Stomach smooth muscle (tissue), 2 donors: ENCODE measurements around the gene NOTCH4.

Source experiments
- H3K27ac ChIP-seq: one replicate; pipeline ENCODE4 v1.7.0; 2013; ENCODE audit warnings: mild to moderate bottlenecking, low read length, inconsistent platforms
- H3K27me3 ChIP-seq, 2 donors: one replicate each; pipeline ENCODE4 v1.7.0; 2013; ENCODE audit warnings: low read length in 2 of 2; ENCODE audit not compliant: insufficient read depth in 2 of 2, control insufficient read depth in 1 of 2
- H3K36me3 ChIP-seq, 2 donors: one replicate each; pipeline ENCODE4 v1.7.0; 2013; ENCODE audit warnings: low read length in 2 of 2; ENCODE audit not compliant: control insufficient read depth in 2 of 2, insufficient read depth in 2 of 2
- H3K4me1 ChIP-seq: one replicate; pipeline ENCODE4 v1.7.0; 2013; ENCODE audit warnings: low read length; ENCODE audit not compliant: control insufficient read depth, insufficient read depth
- H3K4me3 ChIP-seq, 2 donors: one replicate each; pipeline ENCODE4 v1.7.0; 2013; ENCODE audit warnings: low read length in 2 of 2
- H3K9ac ChIP-seq, 2 donors: one replicate each; pipeline ENCODE4 v1.7.0; 2013; ENCODE audit warnings: low read length in 2 of 2, mild to moderate bottlenecking in 1 of 2
- H3K9me3 ChIP-seq, 2 donors: one replicate each; pipeline ENCODE4 v1.7.0; 2013; ENCODE audit warnings: low read length in 2 of 2; ENCODE audit not compliant: control insufficient read depth in 2 of 2
- donor health status: healthy.
- donor health status: Pancreatic carcinoma.

Gene NOTCH4

DNA sequence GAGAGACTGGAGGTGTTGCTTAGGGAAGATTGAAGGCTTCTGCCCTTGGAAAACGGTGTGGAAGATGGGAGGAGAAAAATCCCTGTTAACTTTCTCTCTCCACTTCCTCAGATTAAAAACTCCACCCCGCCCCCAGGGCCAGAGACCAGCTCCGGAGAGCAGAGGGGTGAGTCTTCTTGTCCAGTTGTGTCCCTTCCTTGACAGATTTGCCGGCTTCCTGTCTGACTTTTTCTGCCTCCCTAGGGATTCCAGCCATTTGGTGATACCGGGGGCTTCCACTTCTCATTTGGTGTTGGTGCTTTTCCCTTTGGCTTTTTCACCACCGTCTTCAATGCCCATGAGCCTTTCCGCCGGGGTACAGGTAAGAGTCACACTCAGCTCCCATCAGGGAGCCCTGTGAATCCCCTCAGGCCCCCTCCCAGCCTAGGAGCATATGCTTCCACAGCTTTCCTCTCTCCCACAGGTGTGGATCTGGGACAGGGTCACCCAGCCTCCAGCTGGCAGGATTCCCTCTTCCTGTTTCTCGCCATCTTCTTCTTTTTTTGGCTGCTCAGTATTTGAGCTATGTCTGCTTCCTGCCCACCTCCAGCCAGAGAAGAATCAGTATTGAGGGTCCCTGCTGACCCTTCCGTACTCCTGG, 44.0 kb downstream of the NOTCH4 start:
- Histone ChIP-seq H3K9me3 (no peaks in the 10 kb centered on the region), H3K9ac (peak overlapping the region in 1 of 2 donors; percentile 71), H3K36me3 (peaks cover 14 to 20% of the 10 kb centered on the region in 2 donors), H3K27me3 (no peaks in the 10 kb centered on the region), H3K4me1 (peaks cover 50% of the 10 kb centered on the region), H3K27ac (peak overlapping the region; percentile 18), H3K4me3 (peak overlapping the region in 1 of 2 donors; percentile 8)

DNA sequence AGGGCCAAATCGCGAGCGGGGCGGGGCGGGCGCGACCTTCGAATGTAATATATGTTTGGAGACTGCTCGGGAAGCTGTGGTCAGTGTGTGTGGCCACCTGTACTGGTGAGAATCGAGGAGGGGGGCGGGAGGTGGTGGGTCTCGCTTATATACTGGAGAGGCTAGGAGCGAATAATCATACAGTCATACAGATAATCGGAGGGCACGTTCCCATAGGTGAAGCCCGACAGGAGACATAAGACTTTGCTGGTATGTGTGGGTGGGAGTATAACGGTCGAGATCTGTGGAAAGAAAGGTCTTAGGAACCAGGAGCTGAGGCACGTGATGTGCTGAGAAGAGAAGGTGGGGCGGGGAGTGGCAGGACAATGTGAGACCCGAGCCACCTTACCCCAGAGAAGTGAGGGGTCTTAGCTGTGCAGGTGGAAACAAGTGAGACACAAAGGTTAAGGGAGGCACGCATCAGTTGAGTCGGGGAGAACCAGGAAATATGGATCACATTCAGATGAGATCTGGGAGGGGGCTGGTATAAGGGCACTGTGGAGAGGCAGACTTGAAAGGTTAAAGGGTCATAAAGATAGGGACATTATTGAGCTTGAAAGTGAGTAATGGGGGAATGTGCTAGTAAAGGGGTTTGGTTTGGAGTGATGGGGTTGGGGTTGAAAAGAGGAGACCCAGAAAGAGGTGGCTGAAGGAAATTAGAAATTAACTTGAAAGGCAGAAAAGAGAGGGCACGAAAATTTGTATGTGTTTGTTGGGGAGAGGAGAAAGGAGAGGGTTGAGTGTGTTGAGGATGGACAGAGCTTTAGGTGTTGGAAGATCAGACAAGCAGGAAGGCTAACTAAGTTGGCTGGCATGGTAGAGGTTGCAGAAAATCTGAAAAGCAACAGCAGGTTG, 45.1 kb downstream of the NOTCH4 start:
- peak overlapping the region; percentile 71 to 96 for H3K9ac ChIP-seq
- H3K4me3 ChIP-seq: peak overlapping the region; percentile 83 to 98
- H3K27ac ChIP-seq: peak overlapping the region; percentile 93
- peaks cover 56% of the 10 kb centered on the region for H3K4me1 ChIP-seq
- peaks cover 13 to 20% of the 10 kb centered on the region in 2 donors for H3K36me3 ChIP-seq
- no peaks in the 10 kb centered on the region for H3K27me3 ChIP-seq
- no peaks in the 10 kb centered on the region for H3K9me3 ChIP-seq

DNA sequence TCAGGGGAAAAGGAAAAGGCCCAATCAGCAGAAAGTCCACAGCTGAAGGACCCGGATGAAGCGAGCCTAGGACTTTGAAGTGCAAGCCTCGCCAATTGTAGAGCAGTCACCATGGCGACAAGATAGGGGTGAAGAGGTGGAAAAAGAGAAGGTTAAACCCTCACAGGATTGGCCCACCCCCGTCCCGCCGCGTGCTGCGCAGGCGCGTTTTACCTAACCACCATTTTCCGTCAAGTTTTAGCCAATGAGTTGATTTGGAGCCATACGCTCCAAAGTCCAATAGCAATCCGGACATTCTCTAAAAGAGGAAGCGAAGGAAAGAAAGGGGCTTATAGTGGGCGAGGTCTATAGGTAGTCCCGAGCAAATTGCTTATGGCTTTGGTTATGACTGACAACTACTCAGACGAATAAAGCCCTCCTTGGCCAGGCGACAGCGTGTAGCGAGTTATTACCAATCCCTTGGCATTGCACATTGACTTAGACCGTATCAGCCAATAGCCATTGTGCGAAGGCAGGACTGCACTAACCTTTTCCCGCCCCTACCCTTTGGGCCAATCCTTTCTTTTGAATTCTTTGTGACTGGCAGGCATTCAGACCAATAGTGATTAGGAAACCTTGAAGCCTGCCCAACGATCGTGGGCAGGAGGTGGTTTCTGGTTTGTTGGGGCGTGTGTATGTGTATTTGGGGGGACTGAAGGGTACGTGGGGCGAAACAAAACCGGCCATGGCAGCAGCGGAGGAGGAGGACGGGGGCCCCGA, 45.9 kb downstream of the NOTCH4 start, which contains the start of gene RNF5:
Gene RNF5, plus strand, starts transcription at position 618 of the 759 bp plus-strand sequence. Its CDS starts 107 bp downstream, at position 725.
- H3K4me3 ChIP-seq: peak within 1 kb of the TSS; percentile 83 to 98

DNA sequence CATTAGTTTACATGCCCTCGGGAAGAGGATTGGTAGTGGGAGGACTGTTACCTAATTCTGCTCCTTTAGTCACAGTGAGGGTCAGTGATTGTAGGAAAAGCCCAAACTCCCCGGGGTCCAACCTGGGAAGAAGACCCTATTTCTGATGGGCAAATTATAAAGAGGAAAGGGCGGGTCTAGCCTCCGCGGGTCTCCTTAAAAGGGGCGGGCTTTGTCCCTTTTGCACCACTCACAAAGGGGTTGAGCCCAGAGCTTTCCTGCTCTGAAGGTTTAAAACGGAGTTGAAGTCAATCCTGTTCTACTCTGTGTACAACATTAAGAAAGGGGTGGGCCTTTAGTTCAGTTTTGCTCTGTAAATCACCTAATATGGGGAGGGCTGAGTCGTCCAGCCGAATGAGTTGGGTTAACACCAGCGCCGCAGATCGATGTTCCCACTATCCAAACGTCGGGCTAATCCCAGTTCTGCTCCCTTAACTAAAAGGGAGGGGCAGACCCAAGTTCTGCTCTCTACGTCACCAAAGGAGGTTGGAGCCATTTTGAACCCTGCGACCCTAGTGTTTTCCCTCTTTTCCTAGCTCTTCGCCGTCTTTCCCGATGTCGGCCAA, 46.6 kb downstream of the NOTCH4 start:
- H3K4me1 ChIP-seq: peaks cover 53% of the 10 kb centered on the region

More for the DNA sequence above, 45.9 kb downstream of the NOTCH4 start, which contains the start of gene RNF5:
- Histone ChIP-seq H3K9me3 (no peaks in the 10 kb centered on the region), H3K36me3 (peaks cover 7 to 12% of the 10 kb centered on the region in 2 donors), H3K4me1 (peaks cover 58% of the 10 kb centered on the region), H3K9ac (peak within 1 kb of the TSS; percentile 80 to 96), H3K27me3 (no peaks in the 10 kb centered on the region), H3K27ac (peak within 1 kb of the TSS; percentile 93)

DNA sequence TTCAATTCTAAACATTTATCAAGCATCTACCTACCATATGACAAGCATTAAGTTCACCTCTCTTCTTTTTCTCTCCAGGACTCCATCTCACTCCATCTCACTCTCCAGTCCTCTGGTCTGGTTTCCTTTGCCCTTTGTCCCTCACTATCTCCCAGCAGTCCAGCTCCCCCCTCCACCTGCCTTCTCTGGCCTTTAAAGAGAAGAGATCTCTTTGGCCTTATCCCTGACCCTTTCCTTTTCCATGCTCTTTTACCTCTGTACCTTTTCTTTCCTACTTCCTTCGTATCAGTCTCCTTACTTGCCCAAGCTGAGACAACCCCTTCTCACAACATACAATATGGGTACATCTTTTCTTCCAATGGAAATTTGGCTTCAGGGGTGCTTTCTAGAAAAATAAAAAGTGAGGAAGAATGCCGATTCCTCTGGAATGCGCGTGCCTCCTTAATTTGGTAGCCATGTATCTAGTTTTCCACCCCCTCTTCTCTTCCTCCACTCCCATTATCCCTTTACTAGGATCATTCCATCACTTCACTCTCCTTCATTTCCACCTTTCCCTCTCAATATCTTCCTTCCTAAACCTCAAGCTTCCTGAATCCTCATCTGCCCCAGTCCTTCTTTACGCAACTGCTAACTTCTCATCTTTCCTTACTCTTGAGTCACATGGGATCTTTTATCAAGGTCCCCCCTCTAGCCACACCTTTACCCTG, 47.2 kb downstream of the NOTCH4 start:
- peaks cover 7 to 8% of the 10 kb centered on the region in 2 donors for H3K36me3 ChIP-seq
- peak overlapping the region; percentile 83 to 98 for H3K4me3 ChIP-seq
- no peaks in the 10 kb centered on the region for H3K9me3 ChIP-seq
- peak overlapping the region; percentile 93 for H3K27ac ChIP-seq
- H3K4me1 ChIP-seq: peaks cover 52% of the 10 kb centered on the region
- H3K27me3 ChIP-seq: no peaks in the 10 kb centered on the region
- H3K9ac ChIP-seq: peak overlapping the region; percentile 80 to 96

More for the DNA sequence above, 46.6 kb downstream of the NOTCH4 start:
- Histone ChIP-seq H3K4me3 (peak overlapping the region; percentile 83 to 98), H3K9ac (peak overlapping the region; percentile 80 to 96), H3K36me3 (peaks cover 7 to 8% of the 10 kb centered on the region in 2 donors), H3K9me3 (no peaks in the 10 kb centered on the region), H3K27ac (peak overlapping the region; percentile 93), H3K27me3 (no peaks in the 10 kb centered on the region)

DNA sequence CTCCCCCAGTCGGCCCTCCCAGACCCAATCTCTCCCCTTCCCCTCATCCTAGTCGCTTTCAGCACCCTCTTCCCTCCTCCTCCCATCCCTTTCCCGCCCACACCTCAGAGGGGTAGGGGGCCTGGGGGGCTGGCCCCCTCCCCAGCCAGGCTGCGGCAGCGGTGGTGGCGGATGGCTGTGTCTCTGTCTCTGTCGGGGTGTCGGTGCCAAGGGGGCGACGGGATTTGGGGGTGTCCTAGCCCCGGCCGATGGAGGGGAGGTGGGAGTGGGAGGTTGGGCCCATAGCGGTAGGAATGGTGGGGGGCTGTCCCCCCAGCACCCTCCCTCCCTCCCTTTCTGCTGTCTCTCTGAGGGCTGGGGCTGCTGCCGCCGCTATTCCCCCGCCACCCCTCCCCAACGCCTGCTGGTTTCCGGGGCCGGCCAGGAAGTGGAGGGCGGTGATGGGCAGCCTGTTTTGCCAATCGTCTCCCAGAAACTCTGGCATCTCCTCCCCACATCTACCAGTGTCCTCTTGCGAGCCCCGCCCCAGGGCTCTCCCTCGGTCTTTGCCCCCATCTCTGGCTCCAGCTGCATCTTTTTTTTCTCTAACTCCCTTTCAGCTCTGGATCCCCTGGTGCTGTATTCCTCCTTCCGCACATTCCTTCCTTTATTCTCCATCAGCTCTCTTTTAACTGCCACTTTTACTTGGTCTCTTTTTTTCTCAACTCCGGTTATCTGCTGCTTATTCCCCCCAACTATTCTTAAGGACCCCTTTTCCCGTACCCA, 48.0 kb downstream of the NOTCH4 start, which contains the start of gene AGPAT1:
Gene AGPAT1, minus strand, starts transcription at position 374 of the 765 bp plus-strand sequence. CDS start 4,588 bp downstream, outside the sequence.
- H3K4me1 ChIP-seq: peaks cover 52% of the 10 kb centered on the region
- H3K9ac ChIP-seq: peak within 1 kb of the TSS; percentile 85 to 96
- peaks cover 7 to 8% of the 10 kb centered on the region in 2 donors for H3K36me3 ChIP-seq
- no peaks in the 10 kb centered on the region for H3K9me3 ChIP-seq
- H3K27me3 ChIP-seq: no peaks in the 10 kb centered on the region
- H3K27ac ChIP-seq: peak within 1 kb of the TSS; percentile 93
- peak within 1 kb of the TSS; percentile 83 to 98 for H3K4me3 ChIP-seq

DNA sequence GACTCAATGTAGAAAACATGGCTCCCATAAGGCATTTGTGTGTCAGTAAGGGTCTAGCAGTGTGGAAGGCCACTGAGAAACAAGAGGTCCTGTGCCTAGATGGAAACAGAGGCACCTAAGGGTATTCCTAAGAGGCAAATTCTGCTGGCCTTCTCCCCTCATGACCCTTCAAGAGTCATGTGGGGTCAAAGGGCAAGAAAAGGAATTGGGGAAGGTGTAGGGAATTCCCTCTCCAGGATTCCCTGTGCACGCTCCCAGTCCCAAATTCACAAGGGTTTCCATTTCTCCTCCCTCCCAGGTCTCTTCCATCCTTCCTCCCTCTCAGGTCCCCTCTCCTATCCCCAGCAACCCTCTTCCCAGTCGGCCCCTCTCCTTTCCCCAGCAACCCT, 48.6 kb downstream of the NOTCH4 start:
- Histone ChIP-seq H3K9me3 (no peaks in the 10 kb centered on the region), H3K9ac (peak overlapping the region; percentile 85 to 94), H3K36me3 (peaks cover 8 to 12% of the 10 kb centered on the region in 2 donors), H3K4me1 (peaks cover 52% of the 10 kb centered on the region), H3K4me3 (peak overlapping the region; percentile 70 to 98), H3K27ac (peak overlapping the region; percentile 93), H3K27me3 (no peaks in the 10 kb centered on the region)

DNA sequence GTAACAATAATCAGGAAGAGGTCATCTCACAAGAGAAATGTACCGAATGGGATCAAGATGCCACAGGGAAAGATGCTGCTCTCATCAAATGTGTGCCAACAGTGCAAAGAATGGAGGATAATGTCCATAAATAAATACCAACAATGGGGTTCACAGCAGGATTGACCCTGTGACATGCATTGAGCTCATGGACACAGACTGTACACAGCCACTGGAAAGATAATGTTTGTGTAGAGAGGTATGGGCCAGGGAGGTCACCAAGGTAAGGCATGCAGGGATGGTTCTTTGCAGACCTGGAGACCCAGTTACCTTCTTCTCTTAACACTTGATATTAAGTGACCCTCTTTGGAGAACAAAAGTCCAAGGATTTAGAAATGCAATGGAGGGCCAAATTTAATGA, 49.5 kb downstream of the NOTCH4 start:
- Histone ChIP-seq H3K9ac (no peak overlapping the region), H3K4me3 (no peak overlapping the region), H3K4me1 (peaks cover 45% of the 10 kb centered on the region), H3K27ac (no peak overlapping the region), H3K27me3 (no peaks in the 10 kb centered on the region), H3K36me3 (peaks cover 15 to 20% of the 10 kb centered on the region in 2 donors), H3K9me3 (no peaks in the 10 kb centered on the region)

DNA sequence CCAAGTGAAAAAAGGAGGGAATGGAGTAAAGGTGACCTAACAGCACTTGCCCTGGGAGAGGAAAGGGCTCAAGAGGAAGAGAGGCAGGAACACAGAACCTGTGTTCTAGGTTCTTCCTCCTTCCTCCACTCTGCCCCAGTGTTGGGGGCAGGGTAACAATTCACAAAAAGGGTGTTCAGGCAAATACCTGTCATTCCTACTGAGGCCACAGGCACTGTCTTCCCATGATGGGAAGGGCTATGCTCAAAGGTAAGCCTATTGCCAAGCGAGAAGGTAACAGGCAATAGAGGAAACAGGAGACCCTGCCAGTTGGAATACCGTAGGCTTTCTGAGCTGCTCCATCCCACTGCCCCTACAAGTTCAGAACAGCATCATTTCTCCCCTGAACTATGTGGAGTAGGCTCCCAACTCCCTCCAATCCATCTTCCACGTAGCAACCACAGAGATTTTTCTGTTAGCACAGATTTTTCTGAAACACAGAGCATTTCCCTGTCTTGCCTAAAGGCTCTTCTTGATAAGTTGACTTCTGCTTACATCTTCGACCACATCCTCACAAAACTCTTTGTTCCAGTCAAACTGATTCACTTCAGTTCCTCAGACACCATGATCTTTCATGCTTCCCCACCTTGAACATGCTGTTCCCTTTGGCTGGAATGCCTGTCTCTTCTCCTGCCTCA, 50.7 kb downstream of the NOTCH4 start:
- Histone ChIP-seq H3K4me3 (no peak overlapping the region), H3K36me3 (peaks cover 22 to 27% of the 10 kb centered on the region in 2 donors), H3K27me3 (no peaks in the 10 kb centered on the region), H3K9me3 (no peaks in the 10 kb centered on the region), H3K9ac (no peak overlapping the region), H3K4me1 (peaks cover 37% of the 10 kb centered on the region), H3K27ac (no peak overlapping the region)
